Hematopoietic multipotent progenitor cell treated with erythropoietin and hydrocortisone succinate and interleukin-3 and kit ligand, for 8 days (in vitro differentiated cells): ENCODE measurements around the gene PCDHB2.
"Not testable (repeated sequence)": the region's sequence is repeated elsewhere in the genome, so short reads cannot be mapped to it uniquely, and the experiment has no call there.

Source experiments
- DNase-seq: peaks from one replicate; pipeline ENCODE4 v3.0.0-alpha.2; 2015

The PCDHB2 gene

DNA sequence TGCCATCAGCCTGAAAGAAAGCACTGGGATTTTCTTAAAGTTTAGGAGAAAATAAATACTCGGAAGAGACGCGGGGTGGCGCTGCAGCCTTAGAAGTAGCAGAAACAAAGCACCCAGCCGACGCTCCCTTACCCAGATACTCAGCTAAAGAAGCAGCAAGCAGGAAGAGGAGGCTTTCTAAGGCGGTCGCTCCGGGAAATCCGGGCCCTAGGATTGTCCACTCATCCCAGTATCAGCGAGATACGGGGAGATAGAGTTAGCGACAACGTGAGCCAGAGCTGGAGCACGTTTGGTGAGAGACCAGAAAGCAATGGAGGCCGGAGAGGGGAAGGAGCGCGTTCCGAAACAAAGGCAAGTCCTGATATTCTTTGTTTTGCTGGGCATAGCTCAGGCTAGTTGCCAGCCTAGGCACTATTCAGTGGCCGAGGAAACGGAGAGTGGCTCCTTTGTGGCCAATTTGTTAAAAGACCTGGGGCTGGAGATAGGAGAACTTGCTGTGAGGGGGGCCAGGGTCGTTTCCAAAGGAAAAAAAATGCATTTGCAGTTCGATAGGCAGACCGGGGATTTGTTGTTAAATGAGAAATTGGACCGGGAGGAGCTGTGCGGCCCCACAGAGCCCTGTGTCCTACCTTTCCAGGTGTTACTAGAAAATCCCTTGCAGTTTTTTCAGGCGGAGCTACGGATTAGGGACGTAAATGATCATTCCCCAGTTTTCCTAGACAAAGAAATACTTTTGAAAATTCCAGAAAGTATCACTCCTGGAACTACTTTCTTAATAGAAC is at the start of gene PCDHB2:
TSS of gene PCDHB2 (plus strand) at position 135 of the 782 bp plus-strand sequence. CDS start at position 311, 176 bp downstream.
- DNase-seq = no peak

DNA sequence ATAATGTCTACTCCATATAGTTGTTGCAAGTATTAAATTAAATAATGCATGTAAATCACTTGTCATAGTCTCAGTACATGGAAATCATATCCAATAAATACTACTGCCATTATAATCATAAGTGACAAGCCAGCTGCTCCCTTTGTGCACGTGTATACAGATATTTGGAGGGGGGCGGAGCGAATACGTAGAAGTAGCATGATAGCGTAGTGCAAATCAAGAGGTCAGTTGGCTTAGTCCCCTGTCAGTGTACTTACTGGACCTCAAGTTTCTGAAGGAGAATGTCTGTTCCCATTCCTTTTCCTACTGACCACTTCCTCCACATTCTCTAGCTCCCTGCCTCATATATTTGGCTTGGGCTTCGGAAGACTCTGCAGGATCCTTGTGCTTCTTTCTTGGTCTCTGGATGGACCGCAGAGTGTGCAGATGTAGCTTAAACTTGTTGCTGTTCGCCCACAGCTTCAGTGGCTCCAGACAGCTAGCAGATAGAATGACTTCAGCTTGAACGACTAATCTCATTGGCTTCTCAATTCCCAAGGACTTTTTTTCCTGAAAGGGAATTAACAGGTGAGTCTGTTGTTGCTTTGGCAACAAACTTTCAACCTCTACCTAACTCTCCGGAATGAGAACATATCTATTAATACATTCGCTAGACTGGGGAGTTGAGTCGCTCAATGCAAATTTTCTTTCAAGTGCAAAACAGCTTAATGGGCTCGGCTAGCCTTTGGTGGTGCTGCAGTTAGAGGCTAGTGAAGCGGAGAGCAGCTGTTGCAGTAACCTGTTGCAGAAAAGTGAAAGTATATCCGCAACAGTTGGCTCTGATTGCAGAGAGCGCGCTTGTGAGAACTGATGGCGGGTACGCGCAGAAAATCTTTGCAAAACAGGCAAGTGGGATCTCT is 43.5 kb upstream of the PCDHB2 start, which contains the start of gene PCDHB1:
TSS of gene PCDHB1 (plus strand) at position 753 of the 899 bp plus-strand sequence. CDS start at position 850, 97 bp downstream.
- no peak for DNase-seq

DNA sequence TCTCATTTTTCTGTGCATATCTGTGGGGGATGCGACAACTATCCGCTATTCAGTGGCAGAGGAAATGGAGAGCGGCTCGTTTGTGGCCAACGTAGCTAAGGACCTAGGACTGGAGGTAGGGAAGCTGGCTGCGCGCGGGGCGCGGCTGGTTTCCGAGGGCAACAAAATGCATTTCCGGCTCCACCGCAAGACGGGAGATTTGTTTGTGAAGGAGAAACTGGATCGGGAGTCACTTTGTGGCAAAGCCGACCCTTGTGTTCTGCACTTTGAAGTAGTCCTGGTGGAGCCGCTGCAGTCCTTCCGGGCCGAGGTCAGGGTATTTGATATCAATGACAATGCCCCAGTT is 42.9 kb upstream of the PCDHB2 start:
- DNase-seq = no peak

DNA sequence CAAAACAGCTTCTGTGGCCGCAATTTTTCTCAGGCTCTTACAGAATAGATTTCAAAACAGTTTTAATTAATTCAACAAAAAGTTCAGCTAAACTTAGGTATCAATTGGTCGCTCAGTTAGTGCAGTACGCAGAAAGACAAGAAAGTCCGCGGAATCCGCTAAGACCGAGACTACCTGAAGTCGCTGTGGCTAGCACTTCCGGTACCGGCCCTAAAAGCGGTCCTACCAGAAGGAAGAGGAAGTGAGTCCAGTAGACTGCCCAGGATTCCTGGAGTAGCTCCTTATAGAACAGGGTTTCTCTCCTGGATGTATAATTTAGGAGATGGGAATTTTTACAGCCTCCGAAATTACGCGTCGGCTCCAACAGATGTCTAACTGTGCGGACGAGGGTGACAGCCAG is 16.6 kb upstream of the PCDHB2 start:
- DNase-seq = no peak

DNA sequence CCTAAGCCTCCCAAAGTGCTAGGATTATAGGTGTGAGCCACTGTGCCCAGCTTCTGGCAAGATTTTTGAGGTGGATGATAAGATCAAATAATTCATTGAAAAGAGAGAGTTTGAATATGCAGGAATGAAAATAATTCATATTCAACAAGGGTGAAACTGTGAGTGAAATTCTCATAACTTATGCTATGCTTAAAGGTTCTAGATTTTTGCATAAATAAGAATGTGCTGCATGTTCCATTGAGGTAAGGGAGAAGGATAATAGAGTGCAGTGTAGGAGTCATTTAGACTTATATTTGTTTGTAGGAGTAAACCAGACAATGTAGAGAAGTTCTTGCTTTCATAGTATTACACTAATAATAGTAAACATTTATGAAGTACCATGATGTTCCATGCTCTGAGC is 12.2 kb upstream of the PCDHB2 start:
- no peak for DNase-seq

DNA sequence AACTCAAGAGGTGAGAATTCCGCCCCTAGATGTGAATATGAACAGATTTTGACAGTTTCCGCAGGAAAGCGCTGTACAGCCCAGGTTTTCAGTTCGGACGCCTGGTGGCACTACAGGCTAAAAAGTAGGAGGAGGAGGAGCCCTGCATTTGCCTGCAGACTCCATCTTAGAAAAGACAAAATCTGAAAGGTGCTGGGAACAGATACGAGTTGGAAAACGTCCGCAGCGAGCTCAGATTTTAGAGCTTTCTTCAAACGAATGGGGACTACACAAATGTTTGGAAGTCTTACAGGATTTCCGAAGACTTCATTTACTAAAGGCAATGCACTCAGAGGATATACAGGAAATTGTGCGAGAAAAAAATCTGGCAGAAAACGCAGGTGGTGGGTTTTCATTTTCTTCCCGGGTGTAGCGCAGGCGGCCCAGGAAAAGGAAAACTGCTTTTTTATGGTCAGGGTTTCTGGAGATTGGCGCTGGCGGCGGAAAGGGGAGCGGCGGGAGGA is 9.9 kb upstream of the PCDHB2 start:
- DNase-seq = peak; percentile 4

DNA sequence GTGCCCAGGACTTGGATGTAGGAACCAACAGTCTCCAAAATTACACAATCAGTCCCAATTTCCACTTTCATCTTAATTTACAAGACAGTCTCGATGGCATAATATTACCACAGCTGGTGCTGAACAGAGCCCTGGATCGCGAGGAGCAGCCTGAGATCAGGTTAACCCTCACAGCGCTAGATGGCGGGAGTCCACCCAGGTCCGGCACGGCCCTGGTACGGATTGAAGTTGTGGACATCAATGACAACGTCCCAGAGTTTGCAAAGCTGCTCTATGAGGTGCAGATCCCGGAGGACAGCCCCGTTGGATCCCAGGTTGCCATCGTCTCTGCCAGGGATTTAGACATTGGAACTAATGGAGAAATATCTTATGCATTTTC is 837 bp downstream of the PCDHB2 start:
- DNase-seq = no peak

DNA sequence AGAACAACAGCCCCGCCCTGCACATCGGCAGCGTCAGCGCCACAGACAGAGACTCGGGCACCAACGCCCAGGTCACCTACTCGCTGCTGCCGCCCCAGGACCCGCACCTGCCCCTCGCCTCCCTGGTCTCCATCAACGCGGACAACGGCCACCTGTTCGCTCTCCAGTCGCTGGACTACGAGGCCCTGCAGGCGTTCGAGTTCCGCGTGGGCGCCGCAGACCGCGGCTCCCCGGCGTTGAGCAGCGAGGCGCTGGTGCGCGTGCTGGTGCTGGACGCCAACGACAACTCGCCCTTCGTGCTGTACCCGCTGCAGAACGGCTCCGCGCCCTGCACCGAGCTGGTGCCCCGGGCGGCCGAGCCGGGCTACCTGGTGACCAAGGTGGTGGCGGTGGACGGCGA is 1.8 kb downstream of the PCDHB2 start:
- DNase-seq = not testable (repeated sequence)

DNA sequence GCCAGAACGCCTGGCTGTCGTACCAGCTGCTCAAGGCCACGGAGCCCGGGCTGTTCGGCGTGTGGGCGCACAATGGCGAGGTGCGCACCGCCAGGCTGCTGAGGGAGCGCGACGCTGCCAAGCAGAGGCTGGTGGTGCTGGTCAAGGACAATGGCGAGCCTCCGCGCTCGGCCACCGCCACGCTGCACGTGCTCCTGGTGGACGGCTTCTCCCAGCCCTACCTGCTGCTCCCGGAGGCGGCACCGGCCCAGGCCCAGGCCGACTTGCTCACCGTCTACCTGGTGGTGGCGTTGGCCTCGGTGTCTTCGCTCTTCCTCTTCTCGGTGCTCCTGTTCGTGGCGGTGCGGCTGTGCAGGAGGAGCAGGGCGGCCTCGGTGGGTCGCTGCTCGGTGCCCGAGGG is 2.2 kb downstream of the PCDHB2 start:
- not testable (repeated sequence) for DNase-seq

DNA sequence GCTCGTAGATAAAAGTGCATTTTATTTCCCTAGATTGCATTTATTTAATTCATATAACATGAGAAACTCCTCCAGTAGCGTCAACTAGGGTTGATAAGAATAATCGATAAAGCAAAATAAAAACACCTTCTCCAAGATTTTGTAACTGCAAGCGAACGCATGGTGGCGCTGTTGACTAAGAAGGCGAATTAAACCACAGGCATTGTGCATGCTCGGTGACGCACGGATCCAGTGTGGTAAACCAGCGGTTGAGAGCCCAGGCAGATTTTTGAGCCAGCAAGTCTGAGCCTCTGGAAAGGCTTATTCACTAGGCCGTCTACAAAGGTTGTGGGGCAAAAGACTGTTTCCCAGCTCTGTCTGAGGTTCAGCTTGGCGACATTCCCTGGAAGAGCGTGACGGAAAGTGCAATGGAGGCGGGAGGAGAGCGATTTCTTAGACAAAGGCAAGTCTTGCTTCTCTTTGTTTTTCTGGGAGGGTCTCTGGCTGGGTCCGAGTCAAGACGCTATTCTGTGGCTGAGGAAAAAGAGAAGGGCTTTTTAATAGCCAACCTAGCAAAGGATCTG is 5.9 kb downstream of the PCDHB2 start, which contains the start of gene PCDHB3:
TSS of gene PCDHB3 (plus strand) at position 231 of the 563 bp plus-strand sequence. CDS start at position 408, 177 bp downstream.
- peak; percentile 21 for DNase-seq

DNA sequence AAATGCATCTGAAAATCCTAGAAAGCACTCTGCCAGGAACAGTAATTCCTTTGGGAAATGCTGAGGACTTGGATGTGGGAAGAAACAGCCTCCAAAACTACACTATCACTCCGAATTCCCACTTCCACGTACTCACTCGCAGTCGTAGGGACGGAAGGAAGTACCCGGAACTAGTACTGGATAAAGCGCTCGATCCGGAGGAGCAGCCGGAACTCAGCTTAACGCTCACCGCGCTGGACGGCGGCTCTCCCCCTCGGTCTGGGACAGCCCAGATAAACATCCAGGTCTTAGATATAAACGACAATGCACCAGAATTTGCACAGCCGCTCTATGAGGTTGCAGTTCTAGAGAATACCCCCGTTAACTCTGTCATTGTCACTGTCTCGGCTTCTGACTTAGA is 6.6 kb downstream of the PCDHB2 start:
- no peak for DNase-seq

DNA sequence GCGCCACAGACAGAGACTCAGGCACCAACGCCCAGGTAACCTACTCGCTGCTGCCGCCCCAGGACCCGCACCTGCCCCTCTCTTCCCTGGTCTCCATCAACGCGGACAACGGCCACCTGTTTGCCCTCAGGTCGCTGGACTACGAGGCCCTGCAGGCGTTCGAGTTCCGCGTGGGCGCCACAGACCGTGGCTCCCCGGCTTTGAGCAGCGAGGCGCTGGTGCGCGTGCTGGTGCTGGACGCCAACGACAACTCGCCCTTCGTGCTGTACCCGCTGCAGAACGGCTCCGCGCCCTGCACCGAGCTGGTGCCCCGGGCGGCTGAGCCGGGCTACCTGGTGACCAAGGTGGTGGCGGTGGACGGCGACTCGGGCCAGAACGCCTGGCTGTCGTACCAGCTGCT is 7.7 kb downstream of the PCDHB2 start:
- DNase-seq = not testable (repeated sequence)

DNA sequence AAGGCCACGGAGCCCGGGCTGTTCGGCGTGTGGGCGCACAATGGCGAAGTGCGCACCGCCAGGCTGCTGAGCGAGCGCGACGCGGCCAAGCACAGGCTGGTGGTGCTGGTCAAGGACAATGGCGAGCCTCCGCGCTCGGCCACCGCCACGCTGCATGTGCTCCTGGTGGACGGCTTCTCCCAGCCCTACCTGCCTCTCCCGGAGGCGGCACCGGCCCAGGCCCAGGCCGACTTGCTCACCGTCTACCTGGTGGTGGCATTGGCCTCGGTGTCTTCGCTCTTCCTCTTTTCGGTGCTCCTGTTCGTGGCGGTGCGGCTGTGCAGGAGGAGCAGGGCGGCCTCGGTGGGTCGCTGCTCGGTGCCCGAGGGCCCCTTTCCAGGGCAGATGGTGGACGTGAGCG is 8.1 kb downstream of the PCDHB2 start:
- DNase-seq = not testable (repeated sequence)

DNA sequence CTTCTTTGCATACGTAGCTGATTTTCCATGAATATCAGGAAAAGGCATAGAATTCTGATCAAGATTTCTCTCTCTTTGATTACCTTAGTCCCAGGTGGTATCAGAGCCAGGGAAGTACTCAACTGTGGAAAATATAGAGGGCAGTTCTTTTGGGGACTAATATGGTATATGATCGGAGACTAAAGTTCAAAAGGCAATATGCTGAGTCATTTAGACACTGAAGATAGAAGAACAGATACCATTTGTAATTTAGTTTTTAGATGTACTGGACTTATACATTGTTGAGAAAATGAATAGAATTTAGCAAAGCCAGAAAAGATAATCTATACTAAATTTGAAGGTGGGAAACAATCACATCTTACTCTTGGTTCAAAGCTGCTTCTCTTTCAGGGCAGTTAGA is 10.9 kb downstream of the PCDHB2 start:
- no peak for DNase-seq

DNA sequence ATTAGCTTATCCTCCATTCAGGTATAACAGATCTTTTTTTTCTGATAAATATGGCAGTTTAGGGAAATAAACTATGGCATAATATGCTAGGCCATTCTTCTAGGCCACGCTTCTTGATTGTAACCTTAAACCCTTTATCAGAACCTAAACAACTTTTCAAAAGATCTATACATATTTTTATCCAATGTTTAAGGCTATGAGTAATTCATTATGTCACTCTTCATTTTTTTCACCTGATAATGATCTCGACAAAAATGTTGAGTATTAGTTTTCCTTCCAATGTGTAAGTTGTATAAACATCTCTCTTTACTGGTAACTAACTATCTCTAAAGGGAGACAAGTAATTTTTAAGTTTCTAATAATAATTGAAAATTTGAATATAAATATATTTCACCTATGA is 24.8 kb downstream of the PCDHB2 start:
- no peak for DNase-seq

DNA sequence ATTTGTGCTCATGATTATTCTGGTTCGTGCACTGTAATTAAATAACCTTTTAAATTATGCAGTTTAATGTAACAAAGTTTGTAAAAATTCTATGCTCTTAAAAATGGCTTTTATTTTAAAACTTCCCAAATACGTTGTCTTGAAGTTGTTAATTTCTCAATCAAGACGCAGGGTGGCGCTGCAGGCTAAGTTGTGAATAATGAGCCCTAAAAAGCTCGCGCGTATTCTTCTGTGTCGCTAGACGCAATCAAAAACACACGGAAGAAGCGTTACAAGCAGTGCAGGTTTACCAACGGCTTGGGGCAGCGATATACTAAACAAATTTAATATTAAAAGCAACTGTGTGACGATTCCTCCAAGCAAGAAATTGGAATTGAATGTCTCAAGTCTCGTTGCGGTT is 27.1 kb downstream of the PCDHB2 start, which contains the start of gene PCDHB4:
TSS of gene PCDHB4 (plus strand) at position 256 of the 400 bp plus-strand sequence. CDS start 181 bp downstream, outside the sequence.
- no peak for DNase-seq

DNA sequence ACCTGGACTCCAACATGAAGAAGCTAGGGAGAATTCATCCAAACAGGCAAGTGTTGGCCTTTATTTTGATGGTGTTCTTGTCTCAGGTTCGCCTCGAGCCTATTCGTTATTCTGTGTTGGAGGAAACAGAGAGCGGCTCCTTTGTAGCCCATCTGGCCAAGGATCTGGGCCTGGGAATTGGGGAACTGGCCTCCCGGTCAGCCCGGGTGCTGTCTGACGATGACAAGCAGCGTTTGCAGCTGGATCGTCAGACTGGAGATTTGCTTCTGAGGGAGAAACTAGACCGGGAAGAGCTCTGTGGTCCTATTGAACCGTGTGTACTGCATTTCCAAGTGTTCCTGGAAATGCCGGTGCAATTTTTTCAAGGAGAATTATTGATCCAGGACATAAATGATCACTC is 27.6 kb downstream of the PCDHB2 start:
- DNase-seq = no peak

DNA sequence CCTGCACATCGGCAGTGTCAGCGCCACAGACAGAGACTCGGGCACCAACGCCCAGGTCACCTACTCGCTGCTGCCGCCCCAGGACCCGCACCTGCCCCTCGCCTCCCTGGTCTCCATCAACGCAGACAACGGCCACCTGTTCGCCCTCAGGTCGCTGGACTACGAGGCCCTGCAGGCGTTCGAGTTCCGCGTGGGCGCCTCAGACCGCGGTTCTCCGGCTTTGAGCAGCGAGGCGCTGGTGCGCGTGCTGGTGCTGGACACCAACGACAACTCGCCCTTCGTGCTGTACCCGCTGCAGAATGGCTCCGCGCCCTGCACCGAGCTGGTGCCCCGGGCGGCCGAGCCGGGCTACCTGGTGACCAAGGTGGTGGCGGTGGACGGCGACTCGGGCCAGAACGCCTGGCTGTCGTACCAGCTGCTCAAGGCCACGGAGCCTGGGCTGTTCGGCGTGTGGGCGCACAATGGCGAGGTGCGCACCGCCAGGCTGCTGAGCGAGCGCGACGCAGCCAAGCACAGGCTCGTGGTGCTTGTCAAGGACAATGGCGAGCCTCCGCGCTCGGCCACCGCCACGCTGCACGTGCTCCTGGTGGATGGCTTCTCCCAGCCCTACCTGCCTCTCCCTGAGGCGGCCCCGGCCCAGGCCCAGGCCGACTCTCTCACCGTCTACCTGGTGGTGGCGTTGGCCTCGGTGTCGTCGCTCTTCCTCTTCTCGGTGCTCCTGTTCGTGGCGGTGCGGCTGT is 29.2 kb downstream of the PCDHB2 start:
- not testable (repeated sequence) for DNase-seq

DNA sequence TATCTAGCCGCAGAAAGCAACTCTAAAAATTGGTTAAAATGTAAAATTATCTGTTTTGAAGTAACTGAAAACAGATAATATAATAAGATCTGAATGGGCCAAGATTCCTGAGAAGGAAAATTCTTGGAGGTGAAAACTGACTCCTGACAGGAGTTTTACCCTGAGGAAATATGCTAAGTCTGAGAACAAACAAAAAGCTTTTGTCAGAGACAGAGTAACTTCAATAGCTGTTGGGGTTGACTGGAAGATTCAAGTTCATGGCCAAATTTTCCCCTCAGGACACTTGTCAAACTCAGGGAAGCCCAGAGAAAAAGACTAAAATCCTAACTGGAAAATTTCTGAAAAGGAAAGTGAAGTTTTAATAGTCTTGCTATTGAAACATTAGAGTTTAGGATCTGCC is 32.9 kb downstream of the PCDHB2 start:
- DNase-seq = no peak

DNA sequence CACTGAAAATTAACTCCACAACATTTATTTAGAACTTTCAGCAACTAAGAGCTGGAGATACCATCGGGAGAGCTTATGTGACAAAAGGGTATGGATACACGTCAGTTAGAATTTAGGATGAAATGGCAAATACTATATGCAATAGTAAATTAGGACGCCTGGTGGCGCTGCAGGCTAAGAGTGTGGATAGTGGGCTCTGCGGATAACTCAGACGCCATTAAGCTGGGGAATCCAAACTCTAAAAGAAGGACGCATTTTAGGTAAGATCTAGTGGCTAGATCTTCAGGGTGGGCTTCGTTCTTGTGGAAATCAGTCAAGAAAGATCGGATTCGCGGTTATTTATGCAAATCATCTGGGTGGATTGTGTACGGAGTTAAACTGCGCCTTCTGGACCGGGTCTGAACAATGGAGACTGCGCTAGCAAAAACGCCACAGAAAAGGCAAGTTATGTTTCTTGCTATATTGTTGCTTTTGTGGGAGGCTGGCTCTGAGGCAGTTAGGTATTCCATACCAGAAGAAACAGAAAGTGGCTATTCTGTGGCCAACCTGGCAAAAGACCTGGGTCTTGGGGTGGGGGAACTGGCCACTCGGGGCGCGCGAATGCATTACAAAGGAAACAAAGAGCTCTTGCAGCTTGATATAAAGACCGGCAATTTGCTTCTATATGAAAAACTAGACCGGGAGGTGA is 40.8 kb downstream of the PCDHB2 start, which contains the start of gene PCDHB5:
TSS of gene PCDHB5 (plus strand) at position 177 of the 688 bp plus-strand sequence. CDS start at position 406, 229 bp downstream.
- DNase-seq = peak; percentile 13

DNA sequence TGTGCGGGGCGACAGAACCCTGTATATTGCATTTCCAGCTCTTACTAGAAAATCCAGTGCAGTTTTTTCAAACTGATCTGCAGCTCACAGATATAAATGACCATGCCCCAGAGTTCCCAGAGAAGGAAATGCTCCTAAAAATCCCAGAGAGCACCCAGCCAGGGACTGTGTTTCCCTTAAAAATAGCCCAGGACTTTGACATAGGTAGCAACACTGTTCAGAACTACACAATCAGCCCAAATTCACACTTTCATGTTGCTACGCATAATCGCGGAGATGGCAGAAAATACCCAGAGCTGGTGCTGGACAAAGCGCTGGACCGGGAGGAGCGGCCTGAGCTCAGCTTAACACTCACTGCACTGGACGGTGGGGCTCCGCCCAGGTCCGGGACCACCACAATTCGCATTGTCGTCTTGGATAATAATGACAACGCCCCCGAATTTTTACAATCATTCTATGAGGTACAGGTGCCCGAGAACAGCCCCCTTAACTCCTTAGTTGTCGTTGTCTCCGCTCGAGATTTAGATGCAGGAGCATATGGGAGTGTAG is 41.4 kb downstream of the PCDHB2 start:
- no peak for DNase-seq
